ENCODE measurements around the gene GLP2R.

GLP2R gene

GRCh38 chr17:9922012-9922848 lies 96.5 kb downstream of the GLP2R start:
- no peak for DNase-seq (ENCODE audit: low read depth in 2 of 2)

GRCh38 chr17:9924735-9925191 lies 99.0 kb downstream of the GLP2R start:
- DNase-seq (ENCODE audit: low read depth in 2 of 2), result no peak

- no peak for DNase-seq (ENCODE audit: low read depth in 2 of 2)
Measured at GRCh38 chr17:9925457-9925856, 99.7 kb downstream of the GLP2R start.

GRCh38 chr17:9926150-9926804 lies 100.6 kb downstream of the GLP2R start:
- DNase-seq (ENCODE audit: low read depth in 2 of 2), result no peak

- no peak for DNase-seq (ENCODE audit: low read depth in 2 of 2)
Measured at GRCh38 chr17:9928601-9929333, 103.0 kb downstream of the GLP2R start.

- DNase-seq (ENCODE audit: low read depth in 2 of 2), result no peak
Measured at GRCh38 chr17:9929871-9930270, 104.1 kb downstream of the GLP2R start.

GRCh38 chr17:9931144-9931741 lies 105.5 kb downstream of the GLP2R start:
- no peak for DNase-seq (ENCODE audit: low read depth in 2 of 2)

- DNase-seq (ENCODE audit: low read depth in 2 of 2), result no peak
Measured at GRCh38 chr17:9932491-9932890, 106.8 kb downstream of the GLP2R start.

GRCh38 chr17:9934331-9934730 lies 108.6 kb downstream of the GLP2R start:
- no peak for DNase-seq (ENCODE audit: low read depth in 2 of 2)

GRCh38 chr17:9935408-9935807 lies 109.7 kb downstream of the GLP2R start:
- DNase-seq (ENCODE audit: low read depth in 2 of 2), result no peak

- DNase-seq (ENCODE audit: low read depth in 2 of 2), result no peak
Measured at GRCh38 chr17:9936095-9936494, 110.4 kb downstream of the GLP2R start.

GRCh38 chr17:9937241-9937761 lies 111.6 kb downstream of the GLP2R start:
- no peak for DNase-seq (ENCODE audit: low read depth in 2 of 2)

GRCh38 chr17:9937901-9938300 lies 112.2 kb downstream of the GLP2R start:
- no peak for DNase-seq (ENCODE audit: low read depth in 2 of 2)

GRCh38 chr17:9938764-9939163 lies 113.0 kb downstream of the GLP2R start:
- DNase-seq (ENCODE audit: low read depth in 2 of 2), result no peak

GRCh38 chr17:9940841-9941240 lies 115.1 kb downstream of the GLP2R start:
- DNase-seq (ENCODE audit: low read depth in 2 of 2), result no peak

GRCh38 chr17:9941305-9941704 lies 115.6 kb downstream of the GLP2R start:
- no peak for DNase-seq (ENCODE audit: low read depth in 2 of 2)
